GM12865 (cell line): ENCODE measurements around the gene MLLT3.

Experiments
- DNase-seq: peaks from one replicate; pipeline ENCODE4 v3.0.0; 2010; ENCODE audit warnings: low read depth
- H3K4me3 ChIP-seq: 2 replicates; pipeline ENCODE4 v1.5.1; 2011; ENCODE audit warnings: mild to moderate bottlenecking, low read depth, low read length, control low read depth
- TF ChIP-seq, protein P1 (sequence below): IDR thresholded peaks from 2 replicates; pipeline ENCODE4 v1.5.1; 2011; ENCODE audit warnings: low read length, control low read depth, low read depth, inconsistent platforms; ENCODE audit not compliant: insufficient read depth; ENCODE audit errors: missing control alignments

MLLT3 gene

DNA sequence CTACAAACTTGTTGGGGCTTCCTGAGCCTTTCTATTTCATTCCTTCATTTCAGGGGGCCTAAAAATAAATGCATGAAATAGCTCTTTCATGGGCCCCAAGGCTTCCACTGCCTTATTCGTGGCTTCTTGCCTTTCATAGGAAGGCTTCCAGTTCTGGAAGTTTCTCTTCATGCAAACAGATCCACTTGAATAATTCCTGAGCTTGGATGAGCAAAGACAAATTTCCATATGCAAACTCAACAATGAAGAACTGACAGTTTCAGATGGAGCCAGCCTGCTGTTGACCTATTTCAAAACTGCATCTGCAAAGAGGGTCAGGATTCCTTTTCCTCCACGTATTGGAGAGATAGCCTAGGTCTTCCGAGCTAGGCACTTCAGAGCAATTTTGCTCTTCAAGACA, 142.1 kb downstream of the MLLT3 start:
- peak overlapping the region; percentile 34 for H3K4me3 ChIP-seq
- peak; percentile 31 for DNase-seq
- TF ChIP-seq, protein P1, sequence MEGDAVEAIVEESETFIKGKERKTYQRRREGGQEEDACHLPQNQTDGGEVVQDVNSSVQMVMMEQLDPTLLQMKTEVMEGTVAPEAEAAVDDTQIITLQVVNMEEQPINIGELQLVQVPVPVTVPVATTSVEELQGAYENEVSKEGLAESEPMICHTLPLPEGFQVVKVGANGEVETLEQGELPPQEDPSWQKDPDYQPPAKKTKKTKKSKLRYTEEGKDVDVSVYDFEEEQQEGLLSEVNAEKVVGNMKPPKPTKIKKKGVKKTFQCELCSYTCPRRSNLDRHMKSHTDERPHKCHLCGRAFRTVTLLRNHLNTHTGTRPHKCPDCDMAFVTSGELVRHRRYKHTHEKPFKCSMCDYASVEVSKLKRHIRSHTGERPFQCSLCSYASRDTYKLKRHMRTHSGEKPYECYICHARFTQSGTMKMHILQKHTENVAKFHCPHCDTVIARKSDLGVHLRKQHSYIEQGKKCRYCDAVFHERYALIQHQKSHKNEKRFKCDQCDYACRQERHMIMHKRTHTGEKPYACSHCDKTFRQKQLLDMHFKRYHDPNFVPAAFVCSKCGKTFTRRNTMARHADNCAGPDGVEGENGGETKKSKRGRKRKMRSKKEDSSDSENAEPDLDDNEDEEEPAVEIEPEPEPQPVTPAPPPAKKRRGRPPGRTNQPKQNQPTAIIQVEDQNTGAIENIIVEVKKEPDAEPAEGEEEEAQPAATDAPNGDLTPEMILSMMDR = no peak

DNA sequence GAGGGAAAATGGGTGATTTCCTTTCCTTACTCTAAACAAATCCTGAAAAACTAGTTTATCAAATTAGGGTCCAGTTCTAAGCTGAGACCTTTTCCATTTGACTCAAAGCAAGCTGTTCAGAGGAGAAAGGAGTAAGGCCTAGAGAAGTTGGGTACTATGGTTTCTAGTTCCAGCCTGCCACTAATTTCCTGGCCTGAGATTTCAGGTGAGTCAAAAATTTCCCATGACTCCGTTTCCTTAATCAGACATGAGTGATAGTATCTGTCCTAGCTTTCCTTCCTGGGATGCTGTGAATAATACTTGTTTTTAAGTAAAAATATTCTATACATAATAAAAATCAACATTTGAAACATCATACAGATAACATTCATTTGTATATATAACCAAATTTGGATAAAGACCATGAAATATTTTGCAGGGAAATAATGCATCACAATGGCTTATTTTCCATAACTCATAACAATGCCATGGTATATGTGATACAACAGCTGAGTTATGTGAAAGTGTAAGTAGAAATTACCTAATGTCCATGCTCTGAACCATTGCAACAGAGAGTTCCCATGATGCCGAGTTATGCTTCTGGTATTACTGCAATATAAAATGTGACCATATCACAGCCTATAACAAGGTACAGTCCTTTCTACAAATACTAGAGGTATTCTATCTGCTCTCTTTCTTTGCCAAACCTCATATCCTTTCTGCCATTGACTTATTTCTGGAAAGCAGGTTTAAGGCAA, 142.7 kb downstream of the MLLT3 start:
- peak; percentile 78 for DNase-seq
- TF ChIP-seq, protein P1 = no peak
- H3K4me3 ChIP-seq = peak overlapping the region; percentile 34

DNA sequence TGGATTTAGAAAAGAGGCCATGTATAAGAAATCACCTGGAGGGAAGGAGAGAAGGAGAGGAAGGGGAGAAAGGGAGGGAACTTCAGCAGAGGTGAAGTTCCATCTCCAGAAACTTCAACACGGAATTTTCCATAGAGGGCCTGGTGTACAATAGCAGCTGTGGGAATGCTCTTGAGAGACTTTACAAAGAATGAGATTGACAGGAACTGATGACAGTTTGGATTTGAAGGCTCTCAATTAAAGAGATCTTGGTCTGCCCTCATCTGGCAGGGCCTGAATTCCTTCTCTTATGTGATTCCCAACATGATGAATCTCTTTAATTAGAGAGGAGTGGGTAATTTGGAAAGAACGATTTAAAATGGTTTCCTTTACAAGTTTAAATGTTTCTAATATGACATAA, 143.5 kb downstream of the MLLT3 start:
- H3K4me3 ChIP-seq = no peak overlapping the region
- no peak for DNase-seq
- TF ChIP-seq, protein P1 = no peak

DNA sequence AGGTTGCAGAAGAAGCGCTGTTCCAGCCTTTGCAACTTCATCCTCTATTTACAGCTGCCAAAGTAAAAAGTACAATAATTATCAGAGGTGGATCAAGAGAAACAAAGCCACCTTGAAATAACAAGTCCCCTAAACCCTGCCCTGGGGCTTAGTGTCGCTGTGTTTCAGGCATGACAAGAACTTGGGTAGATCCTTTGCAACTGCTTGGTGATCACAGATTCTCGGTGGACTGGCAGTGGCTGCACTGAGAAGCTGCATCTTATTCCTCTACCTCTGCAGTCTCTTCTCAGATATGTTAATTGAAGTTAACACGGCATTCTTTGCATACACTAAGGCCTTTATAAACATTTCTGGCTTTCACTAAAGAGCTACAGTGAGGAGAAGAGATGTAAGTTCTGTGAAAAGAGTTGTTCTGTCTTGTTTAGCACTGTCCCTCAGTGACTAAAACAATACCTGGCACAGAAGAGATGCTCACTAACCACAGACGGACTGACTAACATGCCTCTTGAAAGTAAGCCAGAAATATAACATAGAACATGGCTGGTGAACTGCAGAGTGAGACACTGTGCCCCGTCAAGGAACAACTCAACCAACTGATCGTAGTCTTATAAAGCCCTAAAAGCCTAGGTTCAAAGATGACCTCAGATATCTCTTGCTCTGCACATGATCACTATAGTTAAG, 144.2 kb downstream of the MLLT3 start:
- no peak overlapping the region for H3K4me3 ChIP-seq
- TF ChIP-seq, protein P1 = no peak
- DNase-seq = peak; percentile 37

DNA sequence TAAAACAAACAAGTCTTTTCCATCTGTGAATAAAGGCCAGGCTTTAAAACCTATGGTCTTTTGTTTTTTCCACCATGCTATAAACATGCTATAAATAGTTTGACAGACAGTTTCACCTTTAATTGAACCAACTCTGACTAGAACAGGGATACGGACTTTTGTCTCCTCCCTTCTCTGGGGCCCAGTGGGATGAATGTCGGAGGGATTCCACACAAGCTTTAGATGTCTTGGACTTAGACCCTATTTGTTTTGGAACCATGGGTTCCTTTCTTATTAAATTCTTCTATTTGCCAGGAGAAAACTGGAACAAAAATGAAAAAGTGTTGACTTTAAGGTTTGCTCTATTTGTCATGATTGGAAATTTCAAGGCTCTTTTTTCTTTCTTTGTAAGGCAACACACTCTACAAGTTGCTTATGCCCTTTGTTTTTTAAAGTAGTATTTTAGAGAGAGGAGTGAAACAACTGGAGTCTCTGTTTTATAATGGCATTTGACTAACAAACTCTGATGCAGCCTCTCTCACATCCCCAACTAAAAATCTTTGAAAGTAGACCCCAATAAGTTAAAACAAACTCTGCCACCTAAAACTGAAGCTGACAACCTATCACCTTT, 145.3 kb downstream of the MLLT3 start:
- TF ChIP-seq, protein P1 = no peak

DNA sequence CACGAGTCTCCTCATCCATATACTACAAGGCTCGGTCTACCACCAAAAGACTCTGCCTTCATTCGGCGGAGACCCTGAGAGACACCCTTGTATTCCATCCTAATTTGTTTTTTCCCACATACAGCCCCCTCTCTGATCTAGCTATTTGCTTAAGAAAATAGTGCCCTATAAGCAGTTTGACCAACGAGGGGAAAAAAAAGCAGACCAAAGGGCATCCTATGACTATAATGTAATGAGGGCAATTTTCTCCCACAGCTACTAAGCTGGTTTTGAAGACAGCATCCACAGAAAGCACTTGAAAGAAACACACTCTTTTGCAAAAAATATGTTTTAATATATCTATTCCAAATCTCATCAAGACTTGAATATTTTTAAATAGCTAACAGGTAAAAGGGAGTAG, 147.8 kb downstream of the MLLT3 start:
- DNase-seq = no peak
- TF ChIP-seq, protein P1 = no peak

More for the DNA sequence above, 145.3 kb downstream of the MLLT3 start:
- DNase-seq = no peak
- H3K4me3 ChIP-seq = no peak overlapping the region

More for the DNA sequence above, 147.8 kb downstream of the MLLT3 start:
- H3K4me3 ChIP-seq = no peak overlapping the region
